ENCODE results near the gene TBCE.

GRCh38 chr1:235416662-235417049 lies 49.4 kb downstream of the TBCE start:
- TF ChIP-seq CTCF (IDR thresholded peaks at IDR 0.05) (no peak), ZFX (IDR thresholded peaks at IDR 0.05; ENCODE audit: borderline replicate concordance) (no peak)

Data from 22Rv1 (cell line).